Ovary (tissue), 3 donors: Measurements from ENCODE around the gene FREY1.

Source experiments
- EP300 ChIP-seq: sonication (generic); formaldehyde crosslinking; IDR thresholded peaks from one replicate; pipeline ENCODE4 v1.6.1; 2017; ENCODE audit warnings: antibody characterized with exemption
- POLR2A ChIP-seq: fragments of 450-650 bp; IDR thresholded peaks from one replicate; pipeline ENCODE4 v1.6.1; 2017; ENCODE audit warnings: antibody characterized with exemption, mild to moderate bottlenecking, moderate library complexity
- TF ChIP-seq, protein P1 (sequence below), 3 donors: fragments of 450-650 bp in 2 of 3; fragments of 200-600 bp in 1 of 3; IDR thresholded peaks; one replicate each; pipeline versions ENCODE4 v1.5.1 to v1.8.0; 2016 to 2022; ENCODE audit warnings: antibody characterized with exemption in 3 of 3, mild to moderate bottlenecking in 1 of 3
- donor health status: DM: no; HTN: no; CAD: no.

DNA sequence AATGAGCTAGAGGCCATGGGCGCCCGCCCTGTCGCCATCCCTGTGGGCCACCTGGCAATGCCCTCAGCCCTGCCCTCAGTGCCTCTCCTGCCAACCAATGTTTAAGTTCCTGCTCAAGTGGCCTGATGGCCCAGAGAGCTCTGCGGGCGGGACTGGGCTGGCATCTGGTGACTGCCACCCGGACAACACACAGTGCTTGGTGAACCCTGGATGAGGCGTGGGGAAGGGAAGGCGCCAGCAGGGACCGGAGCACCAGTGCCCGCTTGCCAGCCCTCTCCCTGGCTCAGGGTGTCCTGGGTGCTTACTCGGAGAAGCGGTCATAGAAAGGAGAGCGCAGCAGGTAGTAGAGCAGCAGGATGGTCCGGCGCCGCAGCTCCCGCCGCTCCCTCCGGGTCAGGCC lies 6.4 kb upstream of the FREY1 start:
- TF ChIP-seq, protein P1, sequence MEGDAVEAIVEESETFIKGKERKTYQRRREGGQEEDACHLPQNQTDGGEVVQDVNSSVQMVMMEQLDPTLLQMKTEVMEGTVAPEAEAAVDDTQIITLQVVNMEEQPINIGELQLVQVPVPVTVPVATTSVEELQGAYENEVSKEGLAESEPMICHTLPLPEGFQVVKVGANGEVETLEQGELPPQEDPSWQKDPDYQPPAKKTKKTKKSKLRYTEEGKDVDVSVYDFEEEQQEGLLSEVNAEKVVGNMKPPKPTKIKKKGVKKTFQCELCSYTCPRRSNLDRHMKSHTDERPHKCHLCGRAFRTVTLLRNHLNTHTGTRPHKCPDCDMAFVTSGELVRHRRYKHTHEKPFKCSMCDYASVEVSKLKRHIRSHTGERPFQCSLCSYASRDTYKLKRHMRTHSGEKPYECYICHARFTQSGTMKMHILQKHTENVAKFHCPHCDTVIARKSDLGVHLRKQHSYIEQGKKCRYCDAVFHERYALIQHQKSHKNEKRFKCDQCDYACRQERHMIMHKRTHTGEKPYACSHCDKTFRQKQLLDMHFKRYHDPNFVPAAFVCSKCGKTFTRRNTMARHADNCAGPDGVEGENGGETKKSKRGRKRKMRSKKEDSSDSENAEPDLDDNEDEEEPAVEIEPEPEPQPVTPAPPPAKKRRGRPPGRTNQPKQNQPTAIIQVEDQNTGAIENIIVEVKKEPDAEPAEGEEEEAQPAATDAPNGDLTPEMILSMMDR (IDR thresholded peaks at IDR 0.05) = no peak
- no peak for TF ChIP-seq POLR2A
- TF ChIP-seq EP300 = no peak
